Anterior cingulate cortex (tissue), 58 donors: ENCODE results near the gene FFAR2.
"Not testable (repeated sequence)": the region's sequence is repeated elsewhere in the genome, so short reads cannot be mapped to it uniquely, and the experiment has no call there.

Experiments used
- DNase-seq, 58 donors: peaks; one replicate each; lab custom pipeline; 2025; lab: John Stamatoyannopoulos, UW

Gene FFAR2

DNA sequence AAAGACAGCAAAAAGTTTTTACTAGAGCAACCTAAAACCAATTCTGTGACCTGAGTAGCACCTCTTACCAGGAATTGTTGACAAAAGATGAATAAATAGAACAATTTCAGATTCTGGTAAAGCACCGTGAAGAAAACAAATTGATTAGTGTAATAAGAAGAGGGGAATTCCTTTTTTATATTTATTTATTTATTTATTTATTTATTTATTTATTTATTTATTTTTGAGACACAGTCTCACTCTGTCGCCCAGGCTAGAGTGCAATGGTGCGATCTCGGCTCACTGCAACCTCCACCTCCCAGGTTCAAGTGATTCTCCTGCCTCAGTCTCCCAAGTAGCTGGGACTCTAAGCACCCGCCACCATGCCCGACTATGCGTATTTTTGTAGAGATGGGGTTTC is 24.7 kb upstream of the FFAR2 start:
- DNase-seq, result not testable (repeated sequence)

GRCh38 chr19:35425682-35426081 is 22.4 kb upstream of the FFAR2 start:
- DNase-seq, result no peak

DNA sequence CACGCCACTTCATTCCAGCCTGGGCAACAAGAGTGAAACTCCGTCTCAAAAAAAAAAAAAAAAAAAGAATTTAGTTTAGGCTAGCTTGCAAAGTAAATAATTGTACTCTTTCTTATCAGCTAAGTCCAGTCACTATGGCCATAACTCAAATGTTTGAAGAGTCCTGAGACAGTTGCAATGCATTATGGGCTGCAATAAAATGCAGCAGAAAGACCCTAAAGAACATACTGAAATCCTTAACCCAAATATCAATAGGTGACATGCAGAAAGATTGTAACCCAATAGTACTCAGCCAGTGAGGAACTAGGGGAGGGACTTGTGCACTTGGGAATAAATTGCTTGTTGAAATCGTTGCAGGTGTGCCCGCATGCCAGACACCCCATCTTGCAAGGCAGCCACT is 20.9 kb upstream of the FFAR2 start:
- no peak for DNase-seq

- no peak for DNase-seq
Observed at GRCh38 chr19:35429698-35430408, 18.2 kb upstream of the FFAR2 start.

GRCh38 chr19:35430409-35431144 is 17.5 kb upstream of the FFAR2 start:
- DNase-seq, result no peak

GRCh38 chr19:35431145-35431807 is 16.8 kb upstream of the FFAR2 start:
- DNase-seq, result no peak

DNA sequence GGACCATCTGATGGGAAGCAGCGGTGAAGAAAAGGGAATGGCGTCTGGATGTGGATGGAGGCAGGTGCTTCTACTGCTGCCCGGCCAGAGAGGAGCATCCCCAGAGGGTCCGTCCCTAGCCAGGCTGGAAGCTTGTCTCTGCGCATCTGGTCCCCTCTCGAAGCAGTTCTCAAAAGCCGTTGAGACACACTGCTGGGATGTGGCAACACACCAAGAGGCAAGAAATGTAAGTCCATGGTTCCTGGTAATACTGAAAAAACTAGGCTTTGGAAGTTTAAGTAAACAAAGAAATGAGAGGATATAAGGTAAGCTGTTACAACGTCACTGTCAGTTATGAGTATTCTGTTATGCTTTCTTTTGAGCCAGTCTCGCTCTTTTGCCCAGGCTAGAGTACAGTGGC is 15.1 kb upstream of the FFAR2 start:
- no peak for DNase-seq

- DNase-seq, result peak in 7 of 58 donors; percentile 3 to 37 (median 17)
Observed at GRCh38 chr19:35433448-35433847, 14.6 kb upstream of the FFAR2 start.

GRCh38 chr19:35435896-35436295 is 12.2 kb upstream of the FFAR2 start:
- DNase-seq, result no peak

GRCh38 chr19:35436477-35437405 is 11.3 kb upstream of the FFAR2 start:
- no peak for DNase-seq

DNA sequence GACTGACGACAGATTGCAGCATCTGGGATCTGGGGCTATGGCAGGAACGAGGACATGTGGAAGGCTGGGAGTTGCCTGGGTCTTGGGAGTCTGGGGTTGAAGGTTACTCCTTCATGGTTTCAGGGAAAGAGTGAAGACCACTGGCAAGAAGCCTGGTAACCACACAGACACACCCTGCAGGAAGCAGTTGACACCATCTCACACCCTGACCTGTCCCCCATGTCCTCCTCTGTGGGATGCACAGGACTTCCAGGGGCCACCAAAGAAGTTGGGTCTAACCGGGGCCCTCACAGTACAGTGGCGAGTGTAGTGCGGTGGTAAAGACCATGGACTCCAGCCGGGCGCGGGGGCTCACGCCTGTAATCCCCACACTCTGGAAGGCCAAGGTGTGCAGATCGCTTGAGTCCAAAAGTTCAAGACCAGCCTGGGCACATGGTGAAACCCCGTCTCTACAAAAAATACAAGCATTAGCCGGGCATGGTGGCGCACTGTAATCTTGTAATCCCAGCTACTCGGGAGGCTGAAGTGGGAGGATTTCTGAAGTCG is 10.6 kb upstream of the FFAR2 start:
- no peak for DNase-seq

- no peak for DNase-seq
Observed at GRCh38 chr19:35438096-35438495, 10.0 kb upstream of the FFAR2 start.

DNA sequence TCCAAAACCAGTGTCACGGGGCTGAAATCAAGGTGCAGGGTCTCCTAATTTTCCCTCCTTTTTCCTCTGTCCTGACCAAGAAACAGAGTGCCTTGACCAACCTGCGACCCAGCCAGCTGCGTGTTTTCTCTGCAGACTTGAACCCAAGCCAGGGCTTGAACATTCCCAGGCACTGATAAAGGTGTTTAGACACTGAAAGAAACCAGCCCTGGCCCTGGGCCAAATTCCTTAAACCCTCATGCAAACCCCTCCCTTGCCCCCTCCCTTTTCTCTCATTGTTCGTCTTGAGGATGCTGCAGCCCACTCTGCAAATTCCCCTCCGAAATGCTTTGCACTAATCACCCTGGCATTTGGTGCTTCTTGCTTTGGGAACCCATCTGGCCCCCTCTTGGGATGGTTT is 9.5 kb upstream of the FFAR2 start:
- no peak for DNase-seq

DNA sequence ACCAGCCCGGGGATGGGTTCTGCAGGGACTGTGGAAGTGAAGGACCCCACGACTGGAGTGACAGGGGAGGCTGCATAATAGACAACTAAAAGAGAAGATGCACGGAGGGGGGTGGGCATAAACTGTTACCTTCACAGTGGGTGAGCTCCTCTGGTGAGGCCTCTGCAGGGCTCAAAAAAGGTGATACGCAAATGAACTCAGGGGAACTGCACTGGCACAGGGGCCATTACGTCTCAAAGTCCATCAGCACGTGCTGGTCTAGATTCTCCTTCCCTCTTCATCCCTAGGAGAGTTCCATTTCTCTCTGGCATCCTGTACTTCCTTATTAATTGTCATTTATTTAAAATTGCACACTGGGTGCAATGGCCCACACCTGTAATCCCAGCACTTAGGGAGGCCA is 8.1 kb upstream of the FFAR2 start:
- no peak for DNase-seq

DNA sequence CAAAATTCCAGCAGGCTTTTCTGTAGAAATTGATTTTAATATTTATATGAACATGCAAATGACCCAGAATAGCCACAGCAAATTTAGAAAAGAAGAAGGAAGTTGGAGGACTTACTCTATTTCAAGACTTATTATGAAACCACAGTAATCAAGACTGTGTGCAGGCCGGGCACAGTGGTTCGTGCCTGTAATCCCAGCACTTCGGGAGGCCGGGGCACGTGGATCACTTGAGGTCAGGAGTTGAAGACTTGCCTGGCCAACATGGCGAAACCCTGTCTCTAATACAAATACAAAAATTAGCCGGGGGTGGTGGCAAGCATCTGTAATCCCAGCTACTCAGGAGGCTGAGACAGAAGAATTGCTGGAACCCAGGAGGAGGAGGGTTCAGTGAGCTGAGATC is 6.0 kb upstream of the FFAR2 start:
- DNase-seq, result no peak

DNA sequence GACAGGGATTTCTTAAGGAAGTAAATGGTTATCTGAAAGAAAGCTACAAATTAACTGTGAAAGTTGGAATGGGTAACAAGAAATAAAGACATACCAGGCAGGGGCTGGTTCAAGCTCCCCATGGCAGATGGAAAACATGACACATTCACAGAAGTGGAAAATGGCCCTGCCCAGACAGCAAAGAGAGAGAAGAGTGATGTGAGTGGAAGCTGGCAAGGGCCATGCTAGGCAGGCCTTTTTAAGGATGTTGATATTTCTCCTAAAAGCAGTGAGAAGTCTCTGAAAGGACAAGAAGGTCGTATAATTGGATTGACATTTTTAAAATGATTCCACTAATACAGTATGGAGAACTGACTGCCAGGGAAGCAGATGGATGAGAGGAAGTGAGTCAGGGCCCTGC is 3.3 kb upstream of the FFAR2 start:
- DNase-seq, result no peak

DNA sequence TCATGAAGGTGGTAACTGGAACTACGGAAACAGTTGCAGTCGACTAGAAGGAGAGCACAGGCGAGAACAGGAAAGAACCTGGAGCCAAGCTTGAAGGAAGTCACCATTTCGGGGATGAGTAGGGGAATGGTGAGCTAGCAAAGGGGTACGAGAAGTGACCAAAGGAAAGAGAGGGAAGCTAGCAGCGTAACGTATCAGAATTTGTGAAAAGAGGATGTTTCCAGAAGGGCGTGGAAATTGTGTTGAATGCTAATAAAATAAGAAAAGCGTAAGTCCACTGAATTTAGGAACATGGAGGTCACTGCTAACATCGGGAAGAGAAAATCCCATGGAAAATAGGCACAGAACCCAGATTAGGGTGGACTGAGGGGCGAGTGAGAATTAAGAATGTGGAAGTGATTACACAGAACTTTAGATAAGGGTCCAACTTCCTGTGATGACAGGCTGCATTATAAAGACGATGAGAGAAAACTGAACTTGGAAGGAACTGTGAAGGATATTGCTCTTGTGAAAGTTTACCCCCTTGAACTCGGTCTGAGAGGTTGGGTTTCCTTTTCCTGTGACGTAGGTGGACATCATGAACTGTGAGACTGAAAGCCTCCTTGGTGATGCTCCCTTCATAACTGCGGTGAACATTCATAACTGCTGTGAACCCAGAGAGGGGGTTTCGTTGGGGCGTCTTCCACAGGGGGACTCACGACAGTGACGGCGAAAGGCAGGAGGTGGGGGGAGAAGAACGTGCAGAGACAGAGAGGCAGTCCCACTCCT is 2.0 kb upstream of the FFAR2 start:
- DNase-seq, result no peak

DNA sequence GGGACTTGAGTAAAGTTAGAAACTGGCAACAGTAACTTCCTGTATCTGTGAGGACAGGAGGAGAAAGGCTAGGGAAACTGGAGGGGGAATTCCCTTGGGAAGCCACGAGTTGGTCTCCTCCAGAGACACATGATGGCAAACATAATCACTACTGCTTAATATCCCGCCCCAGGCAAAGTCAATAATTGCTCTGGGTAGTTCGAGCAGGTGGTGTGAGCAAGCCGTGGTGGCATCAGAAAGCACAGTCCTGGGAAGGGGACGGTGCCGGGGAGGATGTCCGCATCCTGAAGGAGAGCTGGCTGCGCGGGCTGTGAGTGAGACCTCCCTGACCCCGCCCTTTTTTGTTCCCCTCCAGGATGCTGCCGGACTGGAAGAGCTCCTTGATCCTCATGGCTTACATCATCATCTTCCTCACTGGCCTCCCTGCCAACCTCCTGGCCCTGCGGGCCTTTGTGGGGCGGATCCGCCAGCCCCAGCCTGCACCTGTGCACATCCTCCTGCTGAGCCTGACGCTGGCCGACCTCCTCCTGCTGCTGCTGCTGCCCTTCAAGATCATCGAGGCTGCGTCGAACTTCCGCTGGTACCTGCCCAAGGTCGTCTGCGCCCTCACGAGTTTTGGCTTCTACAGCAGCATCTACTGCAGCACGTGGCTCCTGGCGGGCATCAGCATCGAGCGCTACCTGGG is 1.4 kb downstream of the FFAR2 start:
- no peak for DNase-seq
